T47D (cell line): ENCODE data around the gene RPS29.

ENCODE experiments used
- DNase-seq, 2 experiments: peaks; one replicate each; pipeline versions ENCODE4 v3.0.0 to v3.0.0-alpha.2; 2011 to 2012; ENCODE audit warnings: low read depth in 1 of 2, low spot score in 1 of 2
- JUND ChIP-seq: IDR thresholded peaks from 2 replicates; pipeline ENCODE4 v1.6.1; 2012; ENCODE audit warnings: low read depth
- in situ Hi-C: cut with HindIII; loops from 2 replicates; pipeline ENCODE4 v1.10.0; 2016; ENCODE audit warnings: low sequenced_read_pairs, low pct_unique_long_range_greater_than_20kb

Gene RPS29

DNA sequence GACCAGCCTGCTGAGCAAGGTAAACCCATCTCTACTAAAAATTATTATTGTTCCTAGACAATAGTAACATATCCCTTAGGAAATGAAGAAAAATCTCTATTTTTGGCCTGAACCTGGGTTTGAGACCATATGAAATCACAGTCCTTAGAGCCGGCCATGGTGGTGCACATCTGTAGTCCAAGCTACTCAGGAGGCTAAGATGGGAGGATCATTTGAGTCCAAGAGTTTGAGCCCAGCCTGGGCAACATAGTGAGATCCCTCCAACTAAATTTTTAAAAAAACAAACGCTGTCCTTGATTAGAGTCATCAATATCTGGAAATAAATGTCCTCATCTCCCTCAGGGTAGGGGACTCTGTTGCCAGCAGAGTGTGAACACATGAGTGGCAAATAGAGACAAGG lies 34.6 kb downstream of the RPS29 start:
- no peak for TF ChIP-seq JUND
- in situ Hi-C loops = no loop called here
- DNase-seq = no peak

DNA sequence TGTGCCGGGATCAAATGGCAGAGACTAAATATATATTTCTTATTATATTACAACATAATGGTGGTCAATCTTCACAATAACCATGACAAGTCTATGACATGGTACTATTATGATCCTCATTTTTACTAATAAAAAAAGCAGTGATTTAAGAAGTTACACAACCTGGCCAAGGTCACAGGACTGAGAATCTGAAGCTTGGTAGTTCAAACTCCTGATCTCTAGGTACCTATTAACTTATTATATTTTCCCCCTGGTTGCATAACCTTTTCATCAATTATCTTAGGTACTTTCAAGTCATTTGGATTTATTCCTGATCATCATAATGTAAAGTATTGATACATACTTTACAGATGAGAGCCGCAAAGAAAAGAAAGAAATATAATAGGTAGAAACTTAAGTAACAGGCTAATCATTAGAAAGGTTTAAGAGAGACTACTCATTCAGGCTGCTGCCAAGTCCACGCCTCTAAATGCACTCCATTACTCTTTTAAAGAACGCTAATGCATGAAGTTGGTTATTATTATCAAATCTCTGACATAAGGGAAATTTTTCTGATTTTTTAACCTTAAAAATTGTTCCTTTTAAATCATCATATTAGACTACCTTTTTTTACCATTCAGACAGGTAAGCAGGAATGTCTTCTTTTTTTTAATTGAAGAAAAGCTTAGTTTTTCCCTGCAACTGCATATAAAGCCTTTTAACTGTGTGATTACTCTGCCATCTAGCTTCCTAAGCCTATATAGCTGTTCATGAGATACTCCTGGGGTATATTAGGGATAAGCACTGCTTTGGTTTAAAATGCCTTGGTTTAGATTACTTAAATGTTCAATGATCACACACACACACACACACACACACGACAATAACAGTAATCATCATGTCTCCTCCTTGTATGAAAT lies 35.6 kb downstream of the RPS29 start:
- no peak for TF ChIP-seq JUND
- in situ Hi-C loops = no loop called here
- DNase-seq = peak; percentile 48 to 53

DNA sequence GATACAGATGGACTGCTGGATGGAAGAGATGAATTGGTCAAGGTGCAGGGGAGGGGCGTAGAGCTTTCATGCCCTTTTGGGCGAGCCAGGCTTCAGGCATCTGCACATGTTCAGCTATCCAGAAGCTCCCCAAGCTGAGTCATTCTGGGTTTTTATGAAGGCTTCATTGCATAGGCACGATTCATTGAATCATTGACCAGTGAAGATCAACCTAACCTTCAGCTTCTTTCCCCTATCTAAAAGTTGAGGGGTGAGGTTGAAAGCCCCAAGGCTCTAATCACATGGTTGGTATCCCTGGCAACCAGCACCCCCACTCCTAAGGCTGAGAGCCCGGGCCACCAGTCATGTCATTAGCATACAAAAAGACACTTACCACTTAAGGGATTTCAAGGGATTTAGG lies 36.3 kb downstream of the RPS29 start:
- no peak for TF ChIP-seq JUND
- in situ Hi-C loops = no loop called here
- DNase-seq = no peak

DNA sequence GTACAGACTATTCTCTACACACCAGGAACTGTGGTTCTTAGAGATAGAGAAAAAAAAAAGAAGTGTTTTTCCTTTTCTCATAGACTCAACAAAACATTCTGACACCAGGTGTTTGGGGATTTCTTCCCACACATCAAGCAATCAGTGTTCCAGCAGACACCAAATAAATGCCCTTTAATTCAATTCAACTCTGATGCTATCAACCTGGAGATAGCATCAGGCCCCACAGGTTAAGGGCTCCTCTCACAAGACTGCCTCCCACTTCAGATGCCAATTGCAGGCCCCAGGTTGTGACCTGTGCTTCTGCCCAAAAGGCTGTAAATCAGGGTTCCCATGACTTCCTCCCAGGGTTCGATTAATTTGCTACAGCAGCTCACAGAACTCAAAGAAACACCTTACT lies 36.7 kb downstream of the RPS29 start:
- TF ChIP-seq JUND = no peak; the same call in 1 of the 2 replicates
- no peak for DNase-seq
- in situ Hi-C loops = no loop called here

DNA sequence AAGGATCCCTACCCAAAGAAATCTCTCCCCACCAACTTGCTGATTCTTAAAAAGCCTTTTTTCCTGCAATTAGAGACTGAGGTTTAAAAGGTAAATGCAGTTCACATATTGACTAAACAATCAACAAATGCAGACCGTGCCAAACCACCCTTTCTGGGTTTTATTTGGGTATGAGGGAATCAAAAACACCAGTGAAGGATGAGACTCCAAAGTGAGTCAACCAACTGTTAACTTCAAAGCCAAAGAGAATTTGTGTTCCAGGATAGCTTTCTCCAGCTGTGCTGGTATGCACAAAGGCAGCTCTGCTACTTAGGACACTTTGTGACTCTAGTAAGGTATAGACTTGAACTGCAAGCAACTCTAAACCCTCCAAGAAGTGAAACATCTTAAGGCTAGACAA lies 39.4 kb downstream of the RPS29 start:
- no peak for TF ChIP-seq JUND
- in situ Hi-C loops = no loop called here
- DNase-seq = no peak

DNA sequence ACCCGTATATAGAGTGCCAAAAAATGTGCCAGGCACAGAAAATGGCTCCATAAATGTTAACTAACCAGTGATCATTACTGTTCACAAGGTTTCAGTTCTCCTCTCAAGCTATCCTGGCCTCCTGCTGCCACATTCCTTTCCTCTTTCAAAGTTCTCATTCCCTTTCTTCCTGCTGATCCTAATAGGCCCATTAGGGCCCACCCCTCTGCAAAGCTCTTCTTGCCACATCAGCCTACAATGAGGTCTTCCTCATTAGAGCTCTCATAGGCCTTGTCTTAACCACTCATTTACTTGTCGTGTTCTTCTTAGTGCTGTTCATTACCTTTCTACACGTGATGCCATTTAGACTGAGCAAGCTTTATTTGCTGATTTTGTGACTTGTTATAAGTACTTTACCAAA lies 40.5 kb downstream of the RPS29 start:
- TF ChIP-seq JUND = no peak
- in situ Hi-C loops = no loop called here

DNA sequence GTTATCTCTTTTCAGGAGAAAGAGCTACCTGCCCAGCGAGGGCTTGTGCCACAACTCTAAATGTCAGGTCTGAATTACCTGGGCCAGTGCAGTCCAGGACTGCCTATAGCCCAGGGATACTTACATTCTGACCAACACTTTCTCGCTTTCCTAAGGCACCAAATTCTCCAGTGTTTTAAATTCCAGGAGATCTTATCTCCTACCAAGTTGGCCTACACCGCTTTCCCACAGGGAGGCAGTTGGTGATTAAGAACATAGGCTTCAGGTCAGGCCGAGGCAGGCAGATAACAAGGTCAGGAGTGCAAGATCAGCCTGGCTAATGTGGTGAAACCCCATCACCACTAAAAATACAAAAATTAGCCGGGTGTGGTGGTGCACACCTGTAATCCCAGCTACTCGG lies 41.1 kb downstream of the RPS29 start:
- peak in 1 of 2 experiments; percentile 27 for DNase-seq
- TF ChIP-seq JUND = no peak
- in situ Hi-C loops = no loop called here

More for the DNA sequence above, 40.5 kb downstream of the RPS29 start:
- no peak for DNase-seq

DNA sequence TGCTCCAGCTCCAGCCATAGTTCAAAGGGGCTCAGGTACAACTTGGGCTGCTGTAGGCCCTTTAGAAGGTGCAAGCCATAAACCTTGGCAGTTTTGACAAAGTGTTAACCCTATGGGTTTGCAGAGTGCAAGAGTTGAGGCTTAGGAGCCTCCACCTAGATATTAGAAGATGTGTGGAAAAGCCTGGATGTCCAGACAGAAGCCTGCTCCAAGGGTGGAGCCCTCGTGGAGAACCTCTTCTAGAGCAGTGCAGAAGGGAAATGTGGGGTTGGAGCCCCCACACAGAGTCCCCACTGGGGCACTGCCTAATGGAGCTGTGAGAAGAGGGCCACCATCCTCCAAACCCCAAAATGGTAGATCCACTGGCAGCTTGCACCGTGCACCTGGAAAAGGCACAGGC lies 45.1 kb downstream of the RPS29 start:
- in situ Hi-C loops = no loop called here
- TF ChIP-seq JUND = no peak
- DNase-seq = no peak

DNA sequence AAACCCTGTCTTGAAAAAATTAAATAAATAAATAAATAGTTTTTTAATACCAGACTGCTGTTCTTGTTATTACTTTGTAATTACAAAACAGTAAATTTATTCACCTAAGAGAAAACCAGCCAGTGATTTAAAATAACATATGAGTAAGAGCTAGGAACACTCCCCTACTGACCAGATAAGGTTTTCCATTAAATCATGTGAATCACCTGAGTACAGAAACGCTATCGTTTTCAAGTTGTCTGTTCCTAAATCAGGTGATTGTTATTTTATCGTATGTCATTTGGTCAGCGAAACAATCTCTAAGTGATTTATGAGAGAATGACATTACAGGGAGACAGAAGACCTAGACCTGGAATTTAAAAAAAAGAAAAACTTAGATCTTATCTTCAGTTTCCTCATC lies 47.3 kb downstream of the RPS29 start:
- in situ Hi-C loops = no loop called here
- DNase-seq = no peak
- no peak for TF ChIP-seq JUND
